Karpas-422 (cell line): ENCODE measurements around the gene USP4. TPM values are rescaled to one million over a fixed set of nuclear protein-coding genes. Genes with fewer than 3 reads are reported as not detected.

ENCODE experiments used
- DNase-seq: peaks from one replicate; pipeline ENCODE4 v3.0.0-alpha.2; 2015
- H2AFZ ChIP-seq: fragments of 200-600 bp; sonication (generic); 2 replicates; pipeline ENCODE4 v1.6.1; 2014; ENCODE audit warnings: antibody characterized with exemption, low read length, mixed read lengths
- H3K27ac ChIP-seq: fragments of 200-600 bp; sonication (generic); 2 replicates; pipeline ENCODE4 v1.5.1; 2014; ENCODE audit warnings: mild to moderate bottlenecking, low read length, moderate library complexity
- H3K27me3 ChIP-seq: fragments of 200-600 bp; sonication (generic); 2 replicates; pipeline ENCODE4 v1.6.1; 2014; ENCODE audit warnings: low read length, mixed read lengths
- H3K36me3 ChIP-seq: fragments of 200-600 bp; sonication (generic); 2 replicates; pipeline ENCODE4 v1.6.1; 2014; ENCODE audit warnings: low read length, mixed read lengths; ENCODE audit not compliant: insufficient read depth
- H3K4me1 ChIP-seq: fragments of 200-600 bp; sonication (generic); 2 replicates; pipeline ENCODE4 v1.6.1; 2014; ENCODE audit warnings: mild to moderate bottlenecking, low read length, mixed read lengths
- H3K4me2 ChIP-seq: fragments of 200-600 bp; sonication (generic); 2 replicates; pipeline ENCODE4 v1.6.1; 2014; ENCODE audit warnings: low read length, low read depth, mild to moderate bottlenecking; ENCODE audit not compliant: poor library complexity, severe bottlenecking
- H3K4me3 ChIP-seq: fragments of 200-600 bp; sonication (generic); 2 replicates; pipeline ENCODE4 v1.5.1; 2014; ENCODE audit warnings: mild to moderate bottlenecking, antibody characterized with exemption, low read length, mixed read lengths
- H3K79me2 ChIP-seq: fragments of 200-600 bp; sonication (generic); 2 replicates; pipeline ENCODE4 v1.6.1; 2014; ENCODE audit warnings: mild to moderate bottlenecking, low read length, mixed read lengths
- H3K9ac ChIP-seq: fragments of 200-600 bp; sonication (generic); 2 replicates; pipeline ENCODE4 v1.6.0; 2014; ENCODE audit warnings: low read length
- H3K9me2 ChIP-seq: fragments of 200-600 bp; sonication (generic), shearing (Covaris generic); replicated peaks from 2 replicates; pipeline ENCODE4 v1.6.0; 2014; ENCODE audit warnings: mild to moderate bottlenecking, low read length, moderate library complexity; ENCODE audit not compliant: insufficient read depth
- H3K9me3 ChIP-seq: fragments of 300-700, 200-600 bp; sonication (generic); 2 replicates; pipeline ENCODE4 v1.6.1; 2014; ENCODE audit warnings: low read length, mixed read lengths
- H4K20me1 ChIP-seq: fragments of 200-600 bp; sonication (generic); 2 replicates; pipeline ENCODE4 v1.6.1; 2014; ENCODE audit warnings: mild to moderate bottlenecking, antibody characterized with exemption, low read length, low read depth; ENCODE audit not compliant: insufficient read depth
- total RNA-seq: library from RNA; depleted of rRNA; stranded (reverse); fragments of >200 nt; shearing (Covaris generic); gene quantifications from 2 replicates; pipeline ENCODE4 v1.2.3, GENCODE V29; 2014; ENCODE audit warnings: low replicate concordance

USP4 gene
- total RNA-seq, 1 experiment from 2014 or later: 30.0 TPM

DNA sequence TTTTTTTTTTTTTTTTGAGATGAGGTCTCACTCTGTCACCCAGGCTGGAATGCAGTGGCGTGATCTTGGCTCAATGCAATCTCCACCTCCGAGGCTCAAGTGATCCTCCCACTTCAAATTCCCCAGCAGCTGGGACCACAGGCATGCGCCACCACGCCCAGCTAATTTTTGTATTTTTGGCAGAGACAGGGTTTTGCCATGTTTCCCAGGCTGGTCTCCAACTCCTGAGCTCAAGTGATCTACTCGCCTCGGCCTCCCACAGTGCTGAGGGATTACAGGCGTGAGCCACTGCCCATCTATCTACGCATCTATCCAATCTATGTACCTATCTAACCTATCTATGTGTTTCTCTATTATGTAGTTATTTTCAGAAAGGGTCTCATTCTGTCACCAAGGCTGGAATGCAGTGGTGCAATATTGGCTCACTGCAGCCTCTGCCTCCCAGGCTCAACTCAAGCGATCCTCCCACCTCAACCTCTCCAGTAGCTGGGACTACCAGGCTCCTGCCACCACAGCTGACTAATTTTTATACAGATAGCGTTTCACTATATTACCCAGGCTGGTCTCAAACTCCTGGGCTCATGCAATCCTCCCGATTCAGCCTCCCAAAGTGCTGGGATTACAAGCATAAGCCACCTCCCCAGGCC lies 38.5 kb upstream of the USP4 start:
- Histone ChIP-seq H3K27me3 (no peaks in the 10 kb centered on the region), H3K4me1 (no peaks in the 10 kb centered on the region), H3K27ac (no peak overlapping the region), H3K9ac (no peak overlapping the region), H2AFZ (no peak overlapping the region), H3K36me3 (peaks cover 14% of the 10 kb centered on the region), H3K9me3 (no peaks in the 10 kb centered on the region), H3K79me2 (peaks cover 93% of the 10 kb centered on the region), H4K20me1 (peaks cover 25% of the 10 kb centered on the region; the same call in 1 of the 2 replicates), H3K4me3 (no peak overlapping the region), H3K4me2 (no peak overlapping the region), H3K9me2 (no peaks in the 10 kb centered on the region)
- DNase-seq: no peak

DNA sequence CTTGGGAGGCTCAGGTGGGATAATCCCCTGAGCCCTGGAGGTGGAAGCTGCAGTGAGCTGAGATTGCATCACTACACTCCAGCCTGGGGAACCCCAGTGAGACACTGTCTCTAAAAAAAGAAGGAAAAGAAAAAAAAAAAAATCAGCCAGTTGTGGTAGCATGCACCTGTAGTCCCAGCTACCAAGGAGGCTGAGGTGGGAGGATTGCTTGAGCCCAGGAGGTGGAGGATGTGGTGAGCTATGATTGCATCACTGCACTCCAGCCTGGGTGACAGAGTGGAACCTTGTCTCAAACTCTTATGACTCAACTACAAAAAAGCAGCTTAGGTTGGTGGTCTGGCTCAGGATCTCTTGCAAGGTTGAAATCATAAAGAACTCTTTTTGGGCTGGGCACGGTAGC lies 37.6 kb upstream of the USP4 start:
- no peaks in the 10 kb centered on the region for H3K4me1 ChIP-seq
- H3K9me2 ChIP-seq: no peaks in the 10 kb centered on the region
- H3K9ac ChIP-seq: no peak overlapping the region
- no peak overlapping the region for H3K4me2 ChIP-seq
- H3K79me2 ChIP-seq: peaks cover 93% of the 10 kb centered on the region
- H4K20me1 ChIP-seq: peaks cover 20% of the 10 kb centered on the region; the same call in 1 of the 2 replicates
- no peak overlapping the region for H3K27ac ChIP-seq
- no peak overlapping the region for H2AFZ ChIP-seq
- H3K27me3 ChIP-seq: no peaks in the 10 kb centered on the region
- H3K4me3 ChIP-seq: no peak overlapping the region
- DNase-seq: peak; percentile 56
- H3K36me3 ChIP-seq: peaks cover 15% of the 10 kb centered on the region
- H3K9me3 ChIP-seq: no peaks in the 10 kb centered on the region

DNA sequence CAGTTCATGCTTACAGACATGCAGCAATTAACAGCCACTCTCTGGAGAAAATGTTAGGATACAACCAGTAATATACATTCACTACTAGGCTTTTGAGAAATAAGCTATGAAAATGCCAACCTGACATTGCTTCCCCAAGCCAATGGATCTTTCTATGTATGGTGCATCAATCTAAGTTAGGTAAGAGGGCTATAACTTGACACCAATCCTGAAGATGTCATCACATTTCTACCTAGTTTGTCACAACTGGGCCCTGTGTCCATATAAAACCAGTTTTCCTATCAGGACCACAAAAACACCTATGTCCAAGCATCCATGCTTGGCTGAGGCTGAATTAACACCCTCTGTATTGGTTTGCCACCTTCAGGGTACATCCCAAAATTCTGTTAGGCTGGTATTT lies 32.1 kb upstream of the USP4 start:
- Histone ChIP-seq H3K9me2 (no peaks in the 10 kb centered on the region), H3K27ac (no peak overlapping the region), H3K36me3 (peaks cover 36% of the 10 kb centered on the region), H3K79me2 (peaks cover 74% of the 10 kb centered on the region), H3K9ac (no peak overlapping the region), H2AFZ (no peak overlapping the region), H4K20me1 (peaks cover 9% of the 10 kb centered on the region; the same call in 1 of the 2 replicates), H3K27me3 (no peaks in the 10 kb centered on the region), H3K4me1 (no peaks in the 10 kb centered on the region), H3K4me2 (no peak overlapping the region), H3K9me3 (no peaks in the 10 kb centered on the region), H3K4me3 (no peak overlapping the region)
- DNase-seq: no peak

DNA sequence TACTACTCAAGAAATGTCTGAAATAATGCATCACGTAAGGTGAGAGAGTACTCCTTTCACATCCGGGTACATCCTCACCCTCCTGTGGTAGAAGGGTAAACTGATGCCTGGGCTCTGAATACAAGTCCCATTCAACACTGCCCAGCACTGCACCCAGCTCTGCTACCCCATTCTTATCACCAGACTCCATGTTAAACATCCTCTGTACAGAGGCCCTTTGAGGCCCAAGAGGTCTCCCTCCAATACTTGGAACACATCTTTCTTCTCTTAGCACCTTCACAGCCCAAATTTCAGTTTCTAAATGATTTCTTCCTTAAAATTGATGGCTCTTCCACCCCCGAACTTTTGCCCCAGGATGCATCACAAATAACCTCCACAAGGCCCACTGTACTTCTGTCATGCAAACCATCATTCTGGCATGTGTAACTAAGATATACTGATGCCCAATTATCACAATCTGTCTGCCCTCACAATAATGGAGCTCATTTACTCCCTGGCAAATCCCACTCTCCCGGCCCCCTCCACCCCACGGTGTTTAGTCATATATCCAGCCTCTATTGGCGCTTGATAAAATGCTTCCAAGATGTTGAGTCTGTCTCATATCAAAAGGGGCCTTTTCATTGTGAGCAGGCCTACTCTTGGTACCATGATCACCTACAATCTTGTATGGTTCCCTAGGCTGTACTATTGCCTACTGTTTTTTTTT lies 30.9 kb upstream of the USP4 start:
- H4K20me1 ChIP-seq: peaks cover 8% of the 10 kb centered on the region; the same call in 1 of the 2 replicates
- no peak overlapping the region for H3K9ac ChIP-seq
- H3K4me3 ChIP-seq: no peak overlapping the region
- H3K4me2 ChIP-seq: no peak overlapping the region
- no peaks in the 10 kb centered on the region for H3K27me3 ChIP-seq
- peaks cover 46% of the 10 kb centered on the region for H3K36me3 ChIP-seq
- DNase-seq: no peak
- no peak overlapping the region for H3K27ac ChIP-seq
- H3K4me1 ChIP-seq: no peaks in the 10 kb centered on the region
- H3K9me2 ChIP-seq: no peaks in the 10 kb centered on the region
- no peaks in the 10 kb centered on the region for H3K9me3 ChIP-seq
- H3K79me2 ChIP-seq: peaks cover 74% of the 10 kb centered on the region
- no peak overlapping the region for H2AFZ ChIP-seq

DNA sequence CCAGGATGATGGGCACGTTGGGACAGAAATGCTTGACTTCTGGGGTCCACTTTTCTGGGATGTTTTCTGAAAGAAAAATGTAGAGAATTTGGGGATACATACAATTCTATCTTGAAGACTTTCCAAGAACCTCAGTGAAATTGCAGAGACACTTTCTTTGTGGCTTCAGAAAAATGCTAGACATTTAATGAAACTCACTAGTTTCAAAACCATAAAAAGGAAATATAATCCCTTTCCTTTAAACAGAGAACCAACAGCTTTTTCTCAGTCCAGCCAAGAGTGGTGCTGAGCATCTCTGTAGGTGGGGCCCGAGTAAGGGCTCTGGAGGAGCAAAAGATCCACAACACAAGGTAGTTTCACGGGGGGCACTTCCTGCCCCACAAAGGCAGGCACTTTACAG lies 22.7 kb upstream of the USP4 start:
- H2AFZ ChIP-seq: no peak overlapping the region
- H3K4me3 ChIP-seq: no peak overlapping the region
- H3K4me1 ChIP-seq: peaks cover 18% of the 10 kb centered on the region
- no peak overlapping the region for H3K9ac ChIP-seq
- H3K36me3 ChIP-seq: peaks cover 20% of the 10 kb centered on the region
- no peaks in the 10 kb centered on the region for H3K9me3 ChIP-seq
- H3K4me2 ChIP-seq: no peak overlapping the region
- no peaks in the 10 kb centered on the region for H3K27me3 ChIP-seq
- no peaks in the 10 kb centered on the region for H3K9me2 ChIP-seq
- no peak for DNase-seq
- H4K20me1 ChIP-seq: no peaks in the 10 kb centered on the region
- H3K27ac ChIP-seq: no peak overlapping the region
- peaks cover 16% of the 10 kb centered on the region for H3K79me2 ChIP-seq

DNA sequence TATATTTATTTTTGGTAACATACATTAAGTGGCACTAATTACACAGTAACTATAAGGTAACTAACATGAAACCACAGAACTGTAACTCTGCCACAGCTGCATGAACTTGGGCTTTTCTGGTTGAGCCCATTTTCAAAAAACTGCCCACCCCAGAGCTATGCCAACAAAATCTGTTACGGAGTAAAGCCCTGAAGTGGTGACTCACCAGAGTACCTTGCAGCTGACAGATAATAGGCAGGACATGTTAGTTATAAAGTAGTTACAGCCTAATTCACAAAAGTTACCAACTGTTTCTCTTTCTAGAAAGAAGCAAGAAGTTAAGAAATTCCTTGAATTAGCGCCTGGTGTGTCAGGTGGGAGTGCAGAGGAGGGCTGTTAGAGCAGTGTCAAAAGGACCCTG lies 19.8 kb upstream of the USP4 start:
- H3K4me2 ChIP-seq: peak overlapping the region; percentile 67
- no peaks in the 10 kb centered on the region for H4K20me1 ChIP-seq
- H3K36me3 ChIP-seq: peaks cover 21% of the 10 kb centered on the region

DNA sequence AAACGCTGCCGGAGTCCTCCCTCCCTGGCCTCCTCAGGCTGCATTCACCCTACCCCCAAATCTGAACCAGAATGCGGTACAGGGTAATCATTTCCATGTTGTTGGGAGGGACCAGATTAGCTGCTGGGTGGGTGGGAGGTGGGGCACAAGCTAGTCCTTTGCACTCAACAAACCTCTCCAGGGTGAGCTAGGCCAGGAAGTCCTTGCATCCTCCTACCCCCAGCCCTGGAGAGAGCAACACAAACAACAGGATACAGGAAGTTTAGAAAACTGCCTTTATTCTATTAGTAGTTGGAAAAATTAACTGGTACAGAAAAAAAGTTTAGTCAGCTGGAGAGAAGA lies 19.0 kb upstream of the USP4 start:
- Histone ChIP-seq H4K20me1 (no peaks in the 10 kb centered on the region), H3K4me2 (peak overlapping the region; percentile 67), H3K4me1 (peaks cover 24% of the 10 kb centered on the region), H3K4me3 (peak overlapping the region; percentile 70), H3K79me2 (peaks cover 15% of the 10 kb centered on the region), H3K36me3 (peaks cover 21% of the 10 kb centered on the region), H2AFZ (no peak overlapping the region), H3K27ac (peak overlapping the region; percentile 67), H3K27me3 (no peaks in the 10 kb centered on the region), H3K9ac (peak overlapping the region; percentile 76), H3K9me3 (no peaks in the 10 kb centered on the region), H3K9me2 (no peaks in the 10 kb centered on the region)
- DNase-seq: no peak

More for the DNA sequence above, 19.8 kb upstream of the USP4 start:
- DNase-seq: no peak
- Histone ChIP-seq H3K4me3 (peak overlapping the region; percentile 70; the same call in 1 of the 2 replicates), H3K9me2 (no peaks in the 10 kb centered on the region), H3K4me1 (peaks cover 24% of the 10 kb centered on the region), H3K27me3 (no peaks in the 10 kb centered on the region), H3K79me2 (peaks cover 15% of the 10 kb centered on the region), H3K27ac (peak overlapping the region; percentile 67; the same call in 1 of the 2 replicates), H3K9me3 (no peaks in the 10 kb centered on the region), H3K9ac (no peak overlapping the region), H2AFZ (no peak overlapping the region)

DNA sequence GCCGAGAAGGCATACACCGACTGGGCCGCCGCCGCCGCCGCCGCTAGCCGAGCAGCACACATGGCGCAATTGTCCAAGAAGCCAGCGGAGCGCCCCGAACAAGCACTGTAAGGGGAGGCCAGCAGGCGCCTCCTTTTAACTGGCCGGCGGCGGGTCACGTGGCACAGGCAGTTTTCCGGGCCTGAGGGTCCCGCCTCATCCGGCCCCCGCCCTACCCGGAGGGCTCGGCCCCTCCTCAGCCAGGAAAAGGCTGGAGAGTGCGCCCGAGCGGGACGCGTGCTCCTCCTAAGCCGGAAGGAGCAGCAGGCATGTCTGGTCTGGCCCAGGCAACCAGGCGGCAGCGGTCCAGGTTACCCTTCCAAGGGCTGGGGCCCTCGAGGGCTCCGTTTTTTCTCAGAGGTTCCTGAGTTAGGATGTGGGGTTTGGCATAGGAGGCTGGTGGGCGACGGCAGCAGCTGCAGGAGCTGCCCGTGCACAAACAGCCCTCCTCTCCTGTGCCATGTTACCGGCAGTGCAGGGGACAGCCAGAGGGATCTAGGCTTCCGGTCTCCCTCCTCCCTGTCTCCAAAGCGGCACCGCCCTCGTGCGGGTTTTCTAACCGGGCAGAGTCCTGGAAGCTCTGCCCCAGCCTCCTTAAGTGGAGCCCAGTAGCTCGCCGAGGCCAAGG lies 18.5 kb upstream of the USP4 start, which contains the start of gene GPX1:
Gene GPX1, minus strand, starts transcription at position 137 of the 667 bp plus-strand sequence. Its CDS starts 75 bp downstream, at position 62.
- Histone ChIP-seq H3K79me2 (peaks cover 15% of the 10 kb centered on the region), H3K27me3 (no peaks in the 10 kb centered on the region), H3K4me3 (peak within 1 kb of the TSS; percentile 70), H3K27ac (peak within 1 kb of the TSS; percentile 67), H2AFZ (no peak within 1 kb of the TSS; the same call in 1 of the 2 replicates), H3K4me2 (peak within 1 kb of the TSS; percentile 67), H3K36me3 (peaks cover 17% of the 10 kb centered on the region), H3K9me2 (no peaks in the 10 kb centered on the region), H3K4me1 (peaks cover 24% of the 10 kb centered on the region), H3K9ac (peak within 1 kb of the TSS; percentile 76), H4K20me1 (no peaks in the 10 kb centered on the region), H3K9me3 (no peaks in the 10 kb centered on the region)
- peak; percentile 96 for DNase-seq
